DOHH2 (cell line): ENCODE results near the gene THOC7.

Experiments
- EZH2phosphoT487 ChIP-seq: fragments of 200-600 bp; sonication (generic); IDR thresholded peaks from 2 replicates; pipeline ENCODE4 v1.6.1; 2017; ENCODE audit warnings: borderline replicate concordance, mild to moderate bottlenecking, antibody characterized with exemption, low read length, moderate library complexity, mixed read lengths
- TF ChIP-seq, protein P1 (sequence below): fragments of 200-600 bp; sonication (generic); IDR thresholded peaks from one replicate; pipeline ENCODE4 v1.5.1; 2014; ENCODE audit warnings: antibody characterized with exemption, mild to moderate bottlenecking, low read depth, low read length; ENCODE audit not compliant: poor library complexity, severe bottlenecking

DNA sequence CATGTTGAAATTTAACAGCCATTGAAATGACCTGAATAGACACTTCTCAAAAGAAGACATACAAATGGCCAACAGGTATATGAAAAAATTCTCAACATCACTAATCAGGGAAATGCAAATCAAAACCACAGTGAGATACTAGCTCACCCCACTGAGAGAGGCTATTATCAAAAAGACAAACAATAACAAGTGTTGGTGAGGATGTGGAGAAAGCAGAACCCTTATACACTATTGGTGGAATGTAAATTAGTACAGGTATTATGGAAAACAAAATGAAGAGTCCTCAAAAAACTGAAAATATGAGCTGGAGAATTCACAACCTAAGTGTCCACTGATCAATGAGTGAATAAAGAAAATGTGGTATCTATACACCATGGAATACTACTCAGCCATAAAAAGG is 21.5 kb downstream of the THOC7 start:
- TF ChIP-seq, protein P1, sequence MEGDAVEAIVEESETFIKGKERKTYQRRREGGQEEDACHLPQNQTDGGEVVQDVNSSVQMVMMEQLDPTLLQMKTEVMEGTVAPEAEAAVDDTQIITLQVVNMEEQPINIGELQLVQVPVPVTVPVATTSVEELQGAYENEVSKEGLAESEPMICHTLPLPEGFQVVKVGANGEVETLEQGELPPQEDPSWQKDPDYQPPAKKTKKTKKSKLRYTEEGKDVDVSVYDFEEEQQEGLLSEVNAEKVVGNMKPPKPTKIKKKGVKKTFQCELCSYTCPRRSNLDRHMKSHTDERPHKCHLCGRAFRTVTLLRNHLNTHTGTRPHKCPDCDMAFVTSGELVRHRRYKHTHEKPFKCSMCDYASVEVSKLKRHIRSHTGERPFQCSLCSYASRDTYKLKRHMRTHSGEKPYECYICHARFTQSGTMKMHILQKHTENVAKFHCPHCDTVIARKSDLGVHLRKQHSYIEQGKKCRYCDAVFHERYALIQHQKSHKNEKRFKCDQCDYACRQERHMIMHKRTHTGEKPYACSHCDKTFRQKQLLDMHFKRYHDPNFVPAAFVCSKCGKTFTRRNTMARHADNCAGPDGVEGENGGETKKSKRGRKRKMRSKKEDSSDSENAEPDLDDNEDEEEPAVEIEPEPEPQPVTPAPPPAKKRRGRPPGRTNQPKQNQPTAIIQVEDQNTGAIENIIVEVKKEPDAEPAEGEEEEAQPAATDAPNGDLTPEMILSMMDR = no peak
- no peak for TF ChIP-seq EZH2phosphoT487
